Erythroblast (primary cell): ENCODE data around the gene CGNL1.

Experiments used
- GATA1 ChIP-seq: IDR thresholded peaks from 2 replicates; pipeline ENCODE4 v1.6.1; 2011; ENCODE audit warnings: low read depth, mild to moderate bottlenecking, control low read depth, low read length, moderate library complexity
- POLR2A ChIP-seq: IDR thresholded peaks from 2 replicates; pipeline ENCODE4 v1.6.1; 2011; ENCODE audit warnings: mild to moderate bottlenecking, low read length

DNA sequence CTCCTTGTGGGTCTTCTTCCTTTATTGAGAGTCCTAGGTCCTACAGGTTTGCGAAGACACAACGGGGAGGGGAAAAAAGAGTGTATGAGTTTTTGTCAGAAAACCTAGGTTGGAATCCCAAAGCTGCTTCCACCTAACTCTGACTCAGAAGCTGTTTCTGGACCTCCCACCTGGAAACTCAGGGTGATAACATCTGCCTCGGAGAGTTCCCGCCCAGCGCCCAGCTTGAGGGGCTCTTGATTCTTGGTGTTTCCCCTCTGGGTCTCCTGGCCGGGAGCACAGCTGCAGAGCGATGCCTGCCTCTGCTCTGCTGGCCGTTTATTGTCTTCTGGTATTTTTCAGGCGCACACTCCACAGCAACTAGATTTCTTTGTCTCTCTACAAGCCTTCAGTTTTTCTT, 162.5 kb downstream of the CGNL1 start:
- no peak for TF ChIP-seq POLR2A
- TF ChIP-seq GATA1 = no peak
